ENCODE measurements around the gene FBF1. TPM values are rescaled to one million over a fixed set of nuclear protein-coding genes. Genes with fewer than 3 reads are reported as not detected.

Gene FBF1
- total and polyA plus RNA-seq, 9 of the 15 experiments (the other 6 are each of a cell fraction or from before 2014, with no cell fraction given) = 0.46 to 14.9 (median 7.5) TPM

- TF ChIP-seq NUFIP1 (IDR thresholded peaks at IDR 0.05; ENCODE audit: partially characterized antibody) (no peak), CXXC5 (CRISPR knock-in tag; IDR thresholded peaks at IDR 0.05) (0 out of 2 replicates have a peak, but pooled peaks have one; percentile 24), SMAD3 (CRISPR knock-in tag; conservative IDR thresholded peaks at IDR 0.05) (no peak), HDAC3 (IDR thresholded peaks at IDR 0.05; ENCODE audit: borderline replicate concordance, partially characterized antibody) (no peak), MAX (CRISPR knock-in tag; IDR thresholded peaks at IDR 0.05) (peak; percentile 7; the same call in 1 of the 2 replicates), ZHX1 (conservative IDR thresholded peaks at IDR 0.05; ENCODE audit: low read length) (no peak), NONO (IDR thresholded peaks at IDR 0.05; ENCODE audit: low read depth in 2 of 2, low read length in 1 of 2) (0 out of 4 replicates have a peak, but pooled peaks of 1 of the 2 experiments have one; percentile 13), MXD1 (CRISPR knock-in tag; IDR thresholded peaks at IDR 0.05; ENCODE audit: borderline replicate concordance, poor library complexity, severe bottlenecking) (no peak), CBX1 (IDR thresholded peaks at IDR 0.05; ENCODE audit: low read depth) (0 out of 2 replicates have a peak, but pooled peaks have one; percentile 13), NCOA4 (IDR thresholded peaks at IDR 0.05; ENCODE audit: partially characterized antibody) (no peak), ZNF143 (CRISPR knock-in tag; IDR thresholded peaks at IDR 0.05) (no peak), L3MBTL2 (IDR thresholded peaks at IDR 0.05) (peak; percentile 51), NRF1 (conservative IDR thresholded peaks at IDR 0.05 in 1 of 2, IDR thresholded peaks at IDR 0.05 in 1 of 2) (peak; percentile 70 to 74)
- TF ChIP-seq, protein P1, sequence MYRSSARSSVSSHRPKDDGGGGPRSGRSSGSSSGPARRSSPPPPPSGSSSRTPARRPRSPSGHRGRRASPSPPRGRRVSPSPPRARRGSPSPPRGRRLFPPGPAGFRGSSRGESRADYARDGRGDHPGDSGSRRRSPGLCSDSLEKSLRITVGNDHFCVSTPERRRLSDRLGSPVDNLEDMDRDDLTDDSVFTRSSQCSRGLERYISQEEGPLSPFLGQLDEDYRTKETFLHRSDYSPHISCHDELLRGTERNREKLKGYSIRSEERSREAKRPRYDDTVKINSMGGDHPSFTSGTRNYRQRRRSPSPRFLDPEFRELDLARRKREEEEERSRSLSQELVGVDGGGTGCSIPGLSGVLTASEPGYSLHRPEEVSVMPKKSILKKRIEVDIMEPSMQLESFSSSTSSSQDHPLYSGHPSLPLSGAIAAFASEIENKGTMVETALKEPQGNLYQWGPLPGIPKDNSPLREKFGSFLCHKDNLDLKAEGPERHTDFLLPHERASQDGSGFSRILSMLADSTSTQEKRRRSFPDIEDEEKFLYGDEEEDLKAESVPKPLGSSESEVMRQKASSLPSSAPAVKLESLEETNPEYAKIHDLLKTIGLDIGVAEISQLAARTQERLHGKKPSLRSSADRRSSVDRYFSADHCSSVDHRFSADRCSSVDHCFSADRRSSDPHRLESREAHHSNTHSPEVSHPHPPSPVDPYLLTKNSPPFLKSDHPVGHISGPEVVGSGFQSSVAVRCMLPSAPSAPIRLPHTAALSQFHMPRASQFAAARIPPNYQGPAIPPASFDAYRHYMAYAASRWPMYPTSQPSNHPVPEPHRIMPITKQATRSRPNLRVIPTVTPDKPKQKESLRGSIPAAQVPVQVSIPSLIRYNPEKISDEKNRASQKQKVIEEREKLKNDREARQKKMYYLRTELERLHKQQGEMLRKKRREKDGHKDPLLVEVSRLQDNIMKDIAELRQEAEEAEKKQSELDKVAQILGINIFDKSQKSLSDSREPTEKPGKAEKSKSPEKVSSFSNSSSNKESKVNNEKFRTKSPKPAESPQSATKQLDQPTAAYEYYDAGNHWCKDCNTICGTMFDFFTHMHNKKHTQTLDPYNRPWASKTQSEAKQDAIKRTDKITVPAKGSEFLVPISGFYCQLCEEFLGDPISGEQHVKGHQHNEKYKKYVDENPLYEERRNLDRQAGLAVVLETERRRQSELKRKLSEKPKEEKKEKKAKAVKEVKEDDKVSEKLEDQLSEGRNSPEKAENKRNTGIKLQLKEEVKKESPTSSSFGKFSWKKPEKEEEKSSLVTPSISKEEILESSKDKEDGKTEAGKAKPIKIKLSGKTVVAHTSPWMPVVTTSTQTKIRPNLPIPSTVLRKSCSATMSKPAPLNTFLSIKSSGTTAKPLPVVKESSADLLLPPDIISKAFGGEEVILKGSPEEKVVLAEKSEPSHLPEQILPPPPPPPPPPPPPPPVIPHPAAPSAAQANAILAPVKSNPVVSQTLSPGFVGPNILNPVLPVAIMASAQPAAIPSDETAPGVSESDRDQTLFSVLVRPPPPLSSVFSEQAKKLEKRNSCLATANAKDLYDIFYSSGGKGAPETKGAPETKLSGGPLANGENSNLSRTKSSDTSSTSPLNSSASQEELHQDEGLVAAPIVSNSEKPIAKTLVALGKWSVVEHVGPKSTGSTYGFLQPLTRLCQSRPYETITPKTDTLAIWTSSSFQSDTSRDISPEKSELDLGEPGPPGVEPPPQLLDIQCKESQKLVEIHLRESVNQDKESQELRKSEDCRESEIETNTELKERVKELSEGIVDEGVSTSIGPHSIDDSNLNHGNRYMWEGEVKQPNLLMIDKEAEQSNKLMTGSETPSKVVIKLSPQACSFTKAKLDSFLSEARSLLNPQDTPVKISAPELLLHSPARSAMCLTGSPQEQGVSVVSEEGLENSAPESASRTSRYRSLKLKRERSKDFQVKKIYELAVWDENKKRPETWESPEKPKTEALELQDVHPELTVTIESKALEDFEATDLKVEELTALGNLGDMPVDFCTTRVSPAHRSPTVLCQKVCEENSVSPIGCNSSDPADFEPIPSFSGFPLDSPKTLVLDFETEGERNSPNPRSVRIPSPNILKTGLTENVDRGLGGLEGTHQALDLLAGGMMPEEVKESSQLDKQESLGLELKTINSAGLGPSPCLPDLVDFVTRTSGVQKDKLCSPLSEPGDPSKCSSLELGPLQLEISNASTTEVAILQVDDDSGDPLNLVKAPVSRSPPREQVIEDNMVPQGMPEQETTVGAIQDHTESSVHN (IDR thresholded peaks at IDR 0.05; ENCODE audit: borderline replicate concordance in 1 of 2, low read depth in 1 of 2) = no peak
These were observed 63.1 kb downstream of the FBF1 start (continued) for GRCh38 chr17:75877752-75878173.
